Measurements from ENCODE around the gene RCAN3. TPM values are rescaled to one million over a fixed set of nuclear protein-coding genes. Genes with fewer than 3 reads are reported as not detected.
"Not testable (repeated sequence)": the region's sequence is repeated elsewhere in the genome, so short reads cannot be mapped to it uniquely, and the experiment has no call there.

Gene RCAN3
- total RNA-seq, 1 donor from 2014 or later, result 7.6 TPM

DNA sequence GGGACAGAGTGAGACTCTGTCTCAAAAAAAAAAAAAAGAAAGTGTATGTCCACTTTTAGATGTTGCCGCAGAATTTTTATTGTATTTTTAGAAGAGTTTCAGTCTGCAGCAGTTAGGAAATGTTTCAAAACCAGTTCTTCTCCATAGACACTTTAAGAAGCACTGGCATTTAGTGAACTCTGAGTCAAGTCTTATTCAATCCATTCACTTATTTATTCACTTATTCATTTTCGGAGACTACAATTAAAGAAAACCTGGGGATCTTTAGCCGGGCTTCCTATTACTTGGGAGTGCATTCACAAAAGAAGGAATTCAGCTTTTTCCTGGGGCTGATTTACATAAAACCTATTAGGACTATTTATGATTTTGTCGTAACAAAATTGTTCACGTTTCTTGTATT, 12.3 kb downstream of the RCAN3 start:
- DNase-seq, result no peak

DNA sequence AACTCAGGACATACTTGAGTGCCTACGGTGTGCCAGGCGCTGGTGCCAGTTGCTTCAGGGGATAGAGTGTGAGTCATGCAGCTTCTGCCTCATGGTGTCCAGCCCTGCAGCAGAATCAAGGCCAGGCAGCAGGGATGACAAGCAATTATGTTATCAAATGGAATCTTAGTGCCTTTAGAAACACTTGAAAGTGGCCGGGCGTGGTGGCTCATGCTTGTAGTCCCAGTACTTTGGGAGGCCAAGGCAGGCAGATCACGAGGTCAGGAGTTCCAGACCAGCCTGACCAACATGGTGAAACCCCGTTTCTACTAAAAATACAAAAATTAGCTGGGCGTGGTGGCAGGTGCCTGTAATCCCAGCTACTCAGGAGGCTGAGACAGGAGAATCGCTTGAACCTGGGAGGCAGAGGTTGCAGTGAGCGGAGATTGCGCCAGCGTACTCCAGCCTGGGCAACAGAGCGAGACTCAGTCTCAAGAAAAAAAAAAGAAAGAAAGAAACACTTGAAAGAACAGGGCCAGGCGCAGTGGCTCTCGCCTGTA, 13.1 kb downstream of the RCAN3 start:
- DNase-seq, result not testable (repeated sequence)

DNA sequence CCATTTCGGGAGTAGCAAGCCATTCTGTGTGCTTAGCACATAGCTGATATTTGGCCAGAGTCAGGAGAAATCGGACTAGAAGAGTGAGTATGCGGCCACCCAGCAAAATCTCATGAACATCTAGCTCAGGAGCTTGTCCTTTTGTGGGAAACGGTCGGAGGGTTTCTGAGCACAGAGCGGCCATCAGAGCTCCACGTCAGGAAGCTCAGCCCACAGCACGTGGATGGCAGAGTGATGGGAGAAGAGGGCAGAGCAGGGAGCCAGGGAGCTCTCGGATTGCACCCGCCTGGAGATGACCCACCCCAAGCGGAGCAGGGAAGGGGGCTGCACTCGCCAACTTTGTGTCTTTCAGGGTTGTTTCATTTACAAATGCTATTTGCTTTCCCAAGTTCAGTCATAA, 13.9 kb downstream of the RCAN3 start:
- DNase-seq, result no peak

DNA sequence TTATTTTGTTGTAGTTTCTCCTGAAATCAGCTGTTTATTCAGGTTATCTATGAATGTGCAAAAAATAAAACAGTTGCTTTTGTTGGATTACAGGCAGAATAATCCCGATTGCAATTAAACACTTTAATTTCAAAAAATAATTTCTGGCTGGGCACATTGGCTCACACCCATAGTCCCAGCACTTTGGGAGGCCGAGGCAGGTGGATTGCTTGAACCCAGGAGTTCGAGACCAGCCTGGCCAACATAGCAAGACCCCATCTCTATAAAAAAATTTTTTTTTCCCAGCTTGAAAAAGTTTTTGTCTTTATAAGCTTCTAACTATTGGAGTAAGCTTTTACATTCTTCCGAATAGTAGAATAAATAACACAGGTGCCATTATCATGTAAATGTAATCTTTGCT, 15.3 kb downstream of the RCAN3 start:
- no peak for DNase-seq

DNA sequence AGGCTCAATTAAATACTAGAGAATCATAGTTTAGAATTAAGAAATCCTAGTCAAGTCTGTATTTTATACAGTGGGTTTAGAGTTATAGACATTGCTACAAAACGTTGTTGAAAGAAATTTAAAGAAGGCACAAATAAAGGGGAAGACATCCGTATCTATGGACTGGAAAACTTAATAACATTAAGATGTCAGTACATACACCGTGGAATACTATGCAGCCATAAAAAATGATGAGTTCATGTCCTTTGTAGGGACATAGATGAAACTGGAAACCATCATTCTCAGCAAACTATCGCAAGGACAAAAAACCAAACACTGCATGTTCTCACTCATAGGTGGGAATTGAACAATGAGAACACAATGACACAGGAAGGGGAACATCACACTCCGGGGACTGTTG, 17.6 kb downstream of the RCAN3 start:
- DNase-seq, result not testable (repeated sequence)

DNA sequence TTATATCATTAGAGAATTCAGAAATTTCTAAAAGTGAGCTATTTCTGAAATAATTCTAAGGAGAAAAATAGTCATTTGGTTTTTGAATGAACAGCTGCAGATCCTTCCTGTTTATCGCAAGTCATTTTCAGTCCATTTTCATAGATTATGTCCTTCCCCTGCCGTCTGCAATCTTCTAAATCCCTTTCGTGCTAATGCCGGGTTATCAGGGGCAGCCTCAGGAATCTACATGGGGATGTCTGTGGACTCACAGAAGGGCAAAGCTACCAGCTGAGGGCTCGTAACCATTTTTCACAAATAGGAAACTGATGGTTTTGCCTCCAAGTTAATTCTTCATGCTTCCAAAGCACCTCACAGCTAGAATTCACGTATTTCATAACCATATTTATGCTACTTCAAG, 23.0 kb downstream of the RCAN3 start:
- no peak for DNase-seq

DNA sequence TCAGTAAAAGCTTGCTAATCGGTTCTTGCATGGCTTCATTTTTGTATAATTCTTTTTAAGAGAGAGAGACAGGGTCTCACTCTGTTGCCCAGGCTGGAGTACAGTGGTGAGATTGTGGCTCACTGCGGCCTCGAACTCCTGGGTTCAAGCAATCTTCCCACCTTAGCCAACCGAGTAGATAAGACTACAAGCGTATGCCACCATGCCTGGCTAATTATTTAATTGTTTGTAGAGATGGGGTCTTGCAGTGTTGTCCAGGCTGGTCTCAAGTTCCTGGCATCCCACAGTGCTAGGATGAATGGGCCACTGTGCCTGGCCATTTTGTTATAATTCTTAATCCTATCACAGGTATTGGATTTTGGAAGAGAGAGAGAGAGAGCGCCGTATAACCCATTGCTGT, 23.4 kb downstream of the RCAN3 start:
- DNase-seq, result no peak

DNA sequence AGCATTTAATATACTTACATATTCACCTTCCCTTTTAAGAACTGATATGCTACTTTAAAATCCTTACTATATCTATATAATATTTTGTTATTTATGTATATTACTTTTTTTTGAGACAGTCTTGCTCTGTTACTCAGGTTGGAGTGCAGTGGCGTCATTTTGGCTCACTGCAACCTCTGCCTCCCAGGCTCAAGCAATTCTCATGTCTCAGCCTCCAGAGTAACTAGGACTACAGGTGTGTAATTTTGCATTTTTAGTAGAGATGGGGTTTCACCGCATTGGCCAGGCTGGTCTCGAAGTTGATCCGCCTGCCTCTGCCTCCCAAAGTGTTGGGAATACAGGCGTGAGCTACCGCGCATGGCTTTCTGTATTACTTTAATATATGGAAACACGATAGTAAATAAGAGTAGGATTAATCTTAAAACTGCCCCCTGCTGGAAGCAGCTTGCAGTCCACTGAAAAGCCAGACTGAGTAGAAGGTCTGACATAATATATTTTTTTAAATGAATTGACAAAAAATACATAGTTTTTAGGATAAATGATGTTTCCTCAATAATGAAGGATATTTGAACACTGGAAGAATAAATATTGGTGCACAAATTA, 24.4 kb downstream of the RCAN3 start:
- no peak for DNase-seq

DNA sequence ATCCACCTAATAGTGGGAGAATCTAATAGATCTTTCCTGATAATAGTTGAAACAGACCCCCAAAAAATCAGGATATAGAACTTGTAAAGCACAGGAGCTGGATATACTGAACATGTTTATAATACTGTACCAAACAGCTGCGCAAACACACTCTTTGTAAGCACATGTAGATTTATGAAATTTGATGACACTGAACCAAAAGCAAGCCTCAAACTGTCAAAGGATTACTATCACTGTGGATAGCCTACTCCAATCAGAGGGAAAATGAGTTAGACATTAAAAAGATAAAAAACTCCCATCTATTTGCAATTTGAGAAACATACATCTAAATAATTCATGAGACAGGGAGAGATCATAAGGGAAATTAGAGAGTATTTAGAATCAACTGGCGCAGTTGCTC, 26.1 kb downstream of the RCAN3 start:
- peak; percentile 15 for DNase-seq

DNA sequence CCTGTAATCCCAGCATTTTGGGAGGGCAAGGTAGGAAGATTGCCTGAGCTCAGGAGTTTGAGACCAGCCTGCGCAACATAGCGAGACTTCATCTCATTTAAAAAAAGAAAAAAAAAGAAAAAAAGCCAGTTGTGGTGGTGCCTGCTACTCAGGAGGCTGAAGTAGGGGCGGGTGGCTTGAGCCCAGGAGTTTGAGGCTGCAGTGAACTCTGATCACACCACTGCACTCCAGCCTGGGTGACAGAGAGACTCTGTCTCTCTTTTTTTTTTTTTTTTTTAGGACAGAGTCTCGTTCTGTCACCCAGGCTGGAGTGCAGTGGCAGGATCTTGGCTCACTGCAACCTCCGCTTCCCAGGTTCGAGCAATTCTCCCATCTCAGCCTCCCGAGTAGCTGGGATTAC, 26.7 kb downstream of the RCAN3 start:
- not testable (repeated sequence) for DNase-seq

DNA sequence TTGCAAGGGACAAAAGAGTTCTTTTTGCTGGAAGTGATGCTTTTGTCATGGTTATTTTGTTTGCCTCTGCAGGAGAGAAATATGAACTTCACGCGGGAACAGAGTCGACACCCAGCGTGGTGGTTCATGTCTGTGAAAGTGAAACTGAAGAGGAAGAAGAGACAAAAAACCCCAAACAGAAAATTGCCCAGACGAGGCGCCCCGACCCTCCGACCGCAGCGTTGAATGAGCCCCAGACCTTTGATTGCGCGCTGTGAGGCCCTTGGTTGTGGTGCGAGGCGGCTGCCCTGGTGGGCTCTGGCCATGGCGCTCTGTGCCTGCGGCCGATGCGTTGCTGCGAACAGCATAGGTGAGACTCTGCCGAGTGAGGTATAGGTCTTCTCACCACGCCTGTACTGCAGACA, 32.4 kb downstream of the RCAN3 start:
- DNase-seq, result no peak

DNA sequence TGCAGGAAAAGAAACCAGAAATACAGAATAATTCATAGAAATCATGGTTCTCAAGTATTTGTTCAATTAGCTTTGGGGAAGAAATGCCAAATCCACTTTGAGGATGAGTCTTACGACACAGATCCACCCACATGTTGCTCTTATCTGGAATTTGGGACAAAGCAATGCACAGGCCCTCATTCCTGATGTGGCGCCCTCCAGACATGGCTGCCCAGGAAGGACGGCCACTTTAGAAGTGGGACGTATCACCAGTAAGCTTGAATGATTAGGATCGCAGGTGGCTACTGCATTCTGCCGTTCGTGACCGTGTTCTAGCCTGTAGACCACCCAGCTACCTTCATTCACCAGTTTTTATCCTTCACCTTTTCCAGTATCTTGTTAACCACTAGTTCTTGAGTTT, 33.1 kb downstream of the RCAN3 start:
- no peak for DNase-seq

DNA sequence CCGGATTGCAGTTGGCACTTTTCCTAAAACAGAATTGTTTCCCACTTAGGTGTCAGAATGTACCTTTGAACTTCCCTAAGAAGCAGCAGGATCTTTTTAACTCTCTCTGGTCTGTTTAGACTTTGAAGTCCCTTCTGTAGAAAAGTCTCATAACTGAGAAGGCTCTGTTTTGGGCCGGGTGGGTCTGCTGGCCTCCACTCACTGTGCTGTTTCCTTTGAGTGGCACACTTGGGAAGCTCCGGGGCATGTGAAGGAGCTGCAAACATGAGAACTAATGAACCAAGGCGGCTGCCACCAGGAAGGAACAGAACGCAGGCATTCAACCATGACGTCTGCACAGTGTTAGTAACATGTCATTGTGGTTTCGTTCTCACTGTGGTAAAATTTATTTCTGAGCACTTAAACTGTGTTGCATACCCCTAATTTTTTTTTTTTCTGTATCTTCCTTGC, 33.8 kb downstream of the RCAN3 start:
- no peak for DNase-seq

DNA sequence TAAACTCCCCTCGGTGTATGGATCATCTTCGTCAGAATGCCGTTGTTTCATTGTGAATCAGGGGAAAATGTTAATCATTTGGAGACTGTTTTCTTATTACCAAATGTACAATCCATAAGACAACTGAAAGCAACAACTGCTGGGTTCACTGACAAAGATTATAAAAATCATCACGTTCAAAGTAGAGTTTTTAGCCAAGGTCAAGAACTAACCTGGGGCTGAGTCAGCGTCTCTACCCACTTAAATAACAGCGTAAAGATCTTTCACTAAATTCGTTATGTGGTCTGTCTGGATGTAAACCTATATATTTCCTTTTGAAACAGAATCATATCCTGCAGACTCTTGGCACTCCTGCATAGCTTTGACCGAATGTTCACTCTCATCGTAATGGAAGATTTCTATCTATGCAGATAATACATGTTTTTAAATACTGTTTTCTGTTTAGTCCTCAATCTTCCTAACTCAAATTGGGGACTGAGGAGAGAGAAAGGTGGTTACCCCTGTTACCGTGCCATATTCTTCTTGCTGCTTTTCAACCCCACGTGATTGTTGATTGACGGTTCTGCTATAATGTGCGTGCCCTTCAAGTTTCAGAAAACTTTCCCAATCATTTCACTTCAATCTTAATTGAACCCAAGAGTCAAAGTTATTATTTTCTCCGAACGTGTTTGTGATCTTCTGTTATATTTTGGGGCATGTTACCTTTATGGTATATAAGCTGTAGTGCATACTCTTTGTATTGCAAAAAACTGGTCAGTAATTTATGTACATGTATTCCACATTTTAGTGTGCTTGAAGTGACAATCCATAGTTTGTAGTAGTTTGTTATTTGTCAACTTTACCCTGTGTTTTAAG, 37.6 kb downstream of the RCAN3 start:
- DNase-seq, result no peak

DNA sequence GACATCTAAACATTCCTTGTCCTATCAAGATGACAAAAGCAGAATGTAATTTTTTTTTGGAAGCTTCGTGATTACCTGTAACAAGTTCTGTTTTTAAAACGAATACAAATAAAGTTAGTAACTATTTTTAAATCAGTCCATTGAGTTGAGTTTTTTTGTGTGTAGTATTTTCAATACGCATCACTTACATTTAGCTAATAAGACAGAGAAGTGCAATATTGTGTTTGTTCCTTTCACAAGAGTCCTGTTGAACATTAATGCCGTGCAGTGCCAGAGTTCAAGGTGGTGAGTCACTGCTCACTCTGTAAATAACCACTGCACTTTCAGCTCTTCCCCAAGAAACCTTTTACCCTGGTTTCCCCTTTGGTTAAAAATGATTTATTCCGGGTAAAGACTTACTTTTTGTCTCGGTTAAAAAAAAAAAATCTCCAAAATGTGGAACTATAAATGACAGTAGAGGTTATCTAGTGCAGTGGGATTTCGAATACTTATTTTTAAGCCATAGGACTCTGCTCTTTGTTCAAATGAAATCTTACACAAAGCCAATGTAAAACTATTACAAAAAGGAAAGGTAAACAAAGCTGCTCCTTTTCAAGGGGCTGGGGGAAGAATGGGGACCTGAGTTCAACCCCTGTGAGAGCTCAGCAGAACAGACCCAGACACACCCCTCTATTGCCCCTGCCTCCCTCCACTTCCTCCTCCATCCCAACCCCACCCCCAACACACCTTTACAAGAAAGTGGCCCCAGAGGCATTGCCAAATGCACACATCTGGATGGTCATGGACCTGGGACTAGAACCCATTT, 38.5 kb downstream of the RCAN3 start:
- DNase-seq, result no peak

DNA sequence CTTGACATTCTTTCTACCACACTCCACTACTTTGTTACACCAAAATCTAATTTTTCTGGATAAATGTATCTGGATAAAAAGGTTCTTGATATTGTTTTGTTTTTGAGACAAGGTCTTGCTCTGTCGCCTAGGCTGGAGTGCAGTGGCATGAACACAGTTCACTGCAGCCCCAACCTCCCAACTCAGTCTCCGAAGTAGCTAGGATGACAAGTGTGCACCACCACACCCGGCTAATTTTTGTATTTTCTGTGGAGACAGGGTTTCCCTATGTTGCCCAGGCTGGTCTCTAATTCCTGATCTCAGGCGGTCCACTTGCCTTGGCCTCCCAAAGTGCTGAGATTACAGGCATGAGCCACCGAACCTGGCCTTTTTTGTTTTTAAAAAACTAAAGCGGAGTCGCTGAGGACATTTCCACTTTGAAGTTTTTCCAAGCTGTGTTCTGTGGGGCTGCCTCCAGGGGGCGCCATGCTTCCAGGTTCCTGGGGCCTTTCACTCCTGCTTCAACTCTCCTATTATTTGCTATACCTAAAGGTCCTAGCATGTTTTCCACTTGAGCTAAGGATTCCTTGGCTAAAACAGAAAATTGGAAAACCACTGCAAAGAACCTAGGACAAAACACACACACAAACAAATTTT, 39.2 kb downstream of the RCAN3 start:
- DNase-seq, result no peak

DNA sequence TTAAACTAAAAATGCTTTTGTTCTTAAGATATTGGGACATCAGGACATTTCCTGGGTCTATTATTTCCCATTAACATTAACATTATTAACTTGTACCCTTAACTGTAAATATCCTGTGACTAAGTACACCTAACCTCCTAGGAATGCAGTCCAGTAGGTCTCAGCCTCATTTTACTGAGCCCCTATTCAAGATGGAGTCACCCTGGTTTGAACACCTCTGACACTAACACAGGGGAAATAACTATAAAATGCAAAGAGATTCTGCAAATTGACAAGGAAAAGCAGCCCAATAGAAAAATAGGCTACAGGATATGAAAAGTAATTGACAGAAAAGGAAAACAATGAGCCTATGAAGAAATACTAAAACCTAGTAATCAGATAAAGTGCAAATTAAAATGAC, 41.6 kb downstream of the RCAN3 start:
- DNase-seq, result no peak

DNA sequence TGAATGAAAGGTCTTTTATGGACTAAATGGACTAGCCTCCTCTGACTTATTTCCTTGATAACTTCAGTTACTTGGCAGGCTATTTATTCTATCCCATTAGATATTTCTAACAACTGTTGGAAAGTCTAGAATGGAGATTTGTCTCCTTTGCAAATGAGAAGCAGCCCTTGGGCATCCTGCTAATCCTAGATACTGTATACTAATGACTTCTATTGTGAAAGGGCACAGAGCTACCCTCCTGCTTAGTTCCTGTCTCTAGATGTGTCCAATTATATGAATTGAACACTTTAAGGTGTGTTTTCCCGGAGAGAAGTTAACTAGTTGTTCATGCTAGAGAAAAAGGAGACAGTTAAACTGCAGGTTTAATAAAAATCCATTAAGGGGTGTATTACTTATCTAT, 43.0 kb downstream of the RCAN3 start:
- DNase-seq, result no peak

DNA sequence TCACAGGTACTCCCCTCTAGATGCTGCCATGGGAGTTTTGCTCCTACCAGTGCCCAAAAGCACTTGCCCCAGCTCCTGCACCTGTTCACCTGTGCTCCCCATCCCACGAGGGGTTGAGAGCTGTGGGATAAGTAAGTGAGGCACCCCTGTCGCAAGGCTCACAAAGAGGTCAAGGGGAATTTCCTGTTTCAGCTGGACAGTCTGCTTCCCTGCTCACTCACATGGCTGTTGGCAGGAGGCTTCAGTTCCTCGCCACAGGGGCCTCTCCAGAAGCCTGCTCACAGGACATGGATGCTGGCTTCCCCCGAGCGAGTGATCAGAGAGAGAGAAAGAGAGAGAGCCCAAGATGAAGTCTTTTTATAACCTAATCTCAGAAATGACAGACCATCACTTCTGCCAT, 44.6 kb downstream of the RCAN3 start:
- DNase-seq, result no peak

DNA sequence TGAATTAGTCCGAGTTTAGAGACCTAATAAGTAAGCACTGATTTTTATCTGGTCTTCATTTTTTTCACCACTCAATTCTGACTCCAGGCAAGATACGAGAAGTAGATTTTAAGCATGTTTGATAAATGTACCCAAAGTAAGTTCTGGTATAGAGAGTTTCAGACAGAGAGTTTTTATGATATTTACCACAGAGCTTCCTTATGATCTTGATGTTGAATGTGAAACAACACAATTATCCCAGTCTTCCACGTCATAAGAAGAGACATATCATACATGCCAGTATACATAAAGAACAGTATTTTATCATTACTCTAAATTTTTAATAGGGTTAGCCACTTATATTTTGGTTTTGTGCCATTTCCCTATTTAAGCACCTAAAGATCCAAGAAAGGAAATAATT, 45.4 kb downstream of the RCAN3 start:
- DNase-seq, result no peak

DNA sequence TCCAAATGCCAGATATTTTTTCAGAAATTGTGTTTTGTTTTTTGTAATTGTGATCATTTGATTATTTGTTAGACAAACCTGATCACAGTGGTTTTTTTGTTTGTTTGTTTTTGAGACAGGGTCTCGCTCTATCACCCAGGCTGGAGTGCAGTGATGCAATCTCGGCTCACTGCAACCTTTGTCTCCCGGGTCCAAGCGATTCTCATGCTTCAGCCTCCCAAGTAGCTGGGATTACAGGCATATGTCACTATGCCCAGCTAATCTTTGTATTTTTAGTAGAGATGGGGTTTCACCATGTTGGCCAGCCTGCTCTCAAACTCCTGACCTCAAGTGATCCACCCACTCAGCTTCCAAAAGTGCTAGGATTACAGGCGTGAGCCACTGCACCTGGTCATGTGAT, 46.6 kb downstream of the RCAN3 start:
- not testable (repeated sequence) for DNase-seq

DNA sequence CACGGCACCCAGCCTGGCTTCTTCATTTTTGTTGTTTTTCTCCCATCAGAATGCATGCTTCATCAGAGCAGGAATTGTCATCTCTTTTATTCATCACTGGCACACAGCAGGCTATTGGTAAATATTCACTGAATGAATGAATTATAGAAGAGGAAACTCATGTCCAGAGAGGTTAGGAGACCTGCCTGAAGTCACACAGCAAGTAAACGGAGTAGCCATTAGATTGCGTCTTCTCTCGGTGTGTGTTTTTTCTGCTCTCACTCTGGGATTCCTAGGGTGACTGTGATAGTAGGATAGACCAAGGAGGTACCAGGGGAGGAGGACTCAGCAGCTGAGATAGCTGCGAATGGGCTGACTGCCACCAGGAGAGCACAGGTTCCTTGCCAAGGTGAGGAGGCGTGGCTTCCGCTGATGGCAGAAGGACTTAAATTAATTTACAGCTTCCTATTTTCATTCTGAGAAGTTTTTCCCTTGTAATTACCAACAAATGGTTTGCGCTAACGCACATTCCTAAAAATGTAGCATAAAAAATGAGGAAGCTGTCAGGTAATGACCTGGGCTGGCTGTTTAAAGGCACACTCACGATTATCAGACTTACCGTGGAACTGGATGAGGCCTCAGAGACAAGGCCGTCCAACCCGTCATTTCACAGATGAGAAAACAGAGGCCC, 48.8 kb downstream of the RCAN3 start:
- DNase-seq, result no peak

Measured in tongue (tissue), 2 donors.